ENCODE measurements around the gene MAP7D2. TPM values are rescaled to one million over a fixed set of nuclear protein-coding genes. Genes with fewer than 3 reads are reported as not detected.
A peak's percentile ranks its signal among the peaks of the same experiment; 100 is the strongest.

The MAP7D2 gene
- total and polyA plus RNA-seq, 9 donors: 0.12 to 1.7 (median 0.28) TPM

DNA sequence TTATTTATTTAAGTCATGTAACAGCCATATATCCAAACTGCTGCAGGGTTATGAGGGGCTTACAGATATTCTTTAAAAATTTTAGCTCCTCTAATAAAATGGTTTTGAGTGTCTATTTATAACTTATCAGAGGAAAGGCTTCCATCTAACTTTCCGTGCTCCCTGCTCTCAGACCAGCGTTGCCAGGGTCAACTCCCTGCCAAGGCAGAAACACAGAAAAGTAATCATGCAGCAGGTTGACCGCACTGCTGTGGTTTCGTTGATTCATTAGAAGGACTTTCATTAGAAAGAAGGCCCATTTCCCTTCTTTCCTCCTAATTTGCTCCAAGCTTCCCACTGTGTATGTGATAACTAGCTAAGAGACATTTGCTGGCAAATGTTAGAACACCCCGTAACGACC is 159.8 kb downstream of the MAP7D2 start:
- intact Hi-C loops (cut with DNase I): no loop called here
- WGBS, 3 donors: 60 to 63% (median 60%) methylated on average over 6 of the region's 6 CpGs

More for the DNA sequence above, 159.8 kb downstream of the MAP7D2 start:
- H3K4me3 ChIP-seq: no peak overlapping the region
- no peaks in the 10 kb centered on the region for H3K36me3 ChIP-seq
- TF ChIP-seq, protein P1, sequence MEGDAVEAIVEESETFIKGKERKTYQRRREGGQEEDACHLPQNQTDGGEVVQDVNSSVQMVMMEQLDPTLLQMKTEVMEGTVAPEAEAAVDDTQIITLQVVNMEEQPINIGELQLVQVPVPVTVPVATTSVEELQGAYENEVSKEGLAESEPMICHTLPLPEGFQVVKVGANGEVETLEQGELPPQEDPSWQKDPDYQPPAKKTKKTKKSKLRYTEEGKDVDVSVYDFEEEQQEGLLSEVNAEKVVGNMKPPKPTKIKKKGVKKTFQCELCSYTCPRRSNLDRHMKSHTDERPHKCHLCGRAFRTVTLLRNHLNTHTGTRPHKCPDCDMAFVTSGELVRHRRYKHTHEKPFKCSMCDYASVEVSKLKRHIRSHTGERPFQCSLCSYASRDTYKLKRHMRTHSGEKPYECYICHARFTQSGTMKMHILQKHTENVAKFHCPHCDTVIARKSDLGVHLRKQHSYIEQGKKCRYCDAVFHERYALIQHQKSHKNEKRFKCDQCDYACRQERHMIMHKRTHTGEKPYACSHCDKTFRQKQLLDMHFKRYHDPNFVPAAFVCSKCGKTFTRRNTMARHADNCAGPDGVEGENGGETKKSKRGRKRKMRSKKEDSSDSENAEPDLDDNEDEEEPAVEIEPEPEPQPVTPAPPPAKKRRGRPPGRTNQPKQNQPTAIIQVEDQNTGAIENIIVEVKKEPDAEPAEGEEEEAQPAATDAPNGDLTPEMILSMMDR (IDR thresholded peaks at IDR 0.05): no peak
- no peak for TF ChIP-seq EP300 (IDR thresholded peaks at IDR 0.05)
- no peak for TF ChIP-seq POLR2A (IDR thresholded peaks at IDR 0.05)
- no peaks in the 10 kb centered on the region for H3K4me1 ChIP-seq (ENCODE audit: insufficient read depth)
- DNase-seq: no peak
- no peak overlapping the region for H3K27ac ChIP-seq
- no peaks in the 10 kb centered on the region for H3K9me3 ChIP-seq
- no peaks in the 10 kb centered on the region for H3K27me3 ChIP-seq

MicroRNAs encoded within 50 kb of the gene (microRNA counts, 767-probe panel; counts per million panel counts)
- 530 counts per million, percentile 78 among the panel's probes with 10 or more counts for microRNA hsa-miR-23c

Small RNAs within 50 kb of the gene (microRNA-seq; reads per million reads assigned to microRNA genes)
- gene MIR23C: 6.1 to 40.3 (median 10.2) reads per million in 3 donors

Small RNAs within 50 kb of the gene (small RNA-seq; reads per million reads assigned to genes)
- gene MIR23C (not detected), gene RF00019 (not detected), gene RF00493 (35.3 reads per million, percentile 89 among the genes with 10 or more reads in this experiment), gene RF00494 (not detected)

Other genes with a start within 250 kb of the MAP7D2 start
- 10 to 100 TPM in 3 of 7 donors, 1 to 10 TPM in 4; 4.9 to 16.6 (median 9.8) TPM for gene SH3KBP1, start 229.3 kb downstream of the MAP7D2 start, total RNA-seq
- 10 to 100 TPM in 1 of 2 donors, 1 to 10 TPM in 1; 8.3 to 43.7 TPM for gene SH3KBP1, start 229.3 kb downstream of the MAP7D2 start, polyA plus RNA-seq
- 10 to 100 TPM in 5 of 7 donors, 1 to 10 TPM in 2; 8.0 to 19.1 (median 12.3) TPM for gene BCLAF3, start 125.8 kb downstream of the MAP7D2 start, total RNA-seq
- gene BCLAF3, start 125.8 kb downstream of the MAP7D2 start, polyA plus RNA-seq: 1 to 10 TPM; 4.1 to 6.3 TPM
- gene EIF1AX, start 24.9 kb upstream of the MAP7D2 start, total RNA-seq: 100 to 1,000 TPM in 5 of 7 donors, 10 to 100 TPM in 2; 67.1 to 151 (median 112) TPM
- gene EIF1AX, start 24.9 kb upstream of the MAP7D2 start, polyA plus RNA-seq: 10 to 100 TPM; 52.8 to 54.6 TPM
- 10 to 100 TPM; 17.2 to 30.3 (median 26.9) TPM for gene RPS6KA3, start 150.0 kb upstream of the MAP7D2 start, total RNA-seq
- 10 to 100 TPM; 10.1 to 20.0 TPM for gene RPS6KA3, start 150.0 kb upstream of the MAP7D2 start, polyA plus RNA-seq

All from ovary (tissue), 9 donors.